CD4-positive, alpha-beta T cell treated with Interleukin-21 for 1 hour (primary cell): ENCODE results near the gene KIAA1328.

ENCODE experiments used
- DNase-seq: peaks from one replicate; pipeline ENCODE4 v3.0.0-alpha.2; 2020

KIAA1328 gene

GRCh38 chr18:37259711-37260110, 430.8 kb downstream of the KIAA1328 start:
- DNase-seq: no peak

GRCh38 chr18:37260367-37261093, 431.6 kb downstream of the KIAA1328 start:
- DNase-seq: no peak

- DNase-seq: no peak
These were observed 432.4 kb downstream of the KIAA1328 start for GRCh38 chr18:37261246-37261840.

GRCh38 chr18:37261988-37262387, 433.1 kb downstream of the KIAA1328 start:
- DNase-seq: no peak

- DNase-seq: no peak
These were observed 436.0 kb downstream of the KIAA1328 start for GRCh38 chr18:37264956-37265355.

- DNase-seq: no peak
These were observed 436.5 kb downstream of the KIAA1328 start for GRCh38 chr18:37265382-37265781.

- no peak for DNase-seq
These were observed 437.4 kb downstream of the KIAA1328 start for GRCh38 chr18:37266290-37266689.

- peak; percentile 15 for DNase-seq
These were observed 441.2 kb downstream of the KIAA1328 start for GRCh38 chr18:37270038-37270665.

GRCh38 chr18:37270666-37271052, 441.7 kb downstream of the KIAA1328 start:
- no peak for DNase-seq

- DNase-seq: no peak
These were observed 443.3 kb downstream of the KIAA1328 start for GRCh38 chr18:37272226-37272625.

GRCh38 chr18:37272841-37273240, 443.9 kb downstream of the KIAA1328 start:
- no peak for DNase-seq

- no peak for DNase-seq
These were observed 445.6 kb downstream of the KIAA1328 start for GRCh38 chr18:37274309-37275236.

GRCh38 chr18:37275237-37275741, 446.4 kb downstream of the KIAA1328 start:
- no peak for DNase-seq

- DNase-seq: no peak
These were observed 447.4 kb downstream of the KIAA1328 start for GRCh38 chr18:37276111-37276890.

- DNase-seq: no peak
These were observed 448.9 kb downstream of the KIAA1328 start for GRCh38 chr18:37277804-37278203.
